ENCODE results near the gene U2SURP. TPM values are rescaled to one million over a fixed set of nuclear protein-coding genes. Genes with fewer than 3 reads are reported as not detected.

U2SURP gene
- total RNA-seq, 4 donors from 2014 or later: 36.7 to 180 (median 79.3) TPM

DNA sequence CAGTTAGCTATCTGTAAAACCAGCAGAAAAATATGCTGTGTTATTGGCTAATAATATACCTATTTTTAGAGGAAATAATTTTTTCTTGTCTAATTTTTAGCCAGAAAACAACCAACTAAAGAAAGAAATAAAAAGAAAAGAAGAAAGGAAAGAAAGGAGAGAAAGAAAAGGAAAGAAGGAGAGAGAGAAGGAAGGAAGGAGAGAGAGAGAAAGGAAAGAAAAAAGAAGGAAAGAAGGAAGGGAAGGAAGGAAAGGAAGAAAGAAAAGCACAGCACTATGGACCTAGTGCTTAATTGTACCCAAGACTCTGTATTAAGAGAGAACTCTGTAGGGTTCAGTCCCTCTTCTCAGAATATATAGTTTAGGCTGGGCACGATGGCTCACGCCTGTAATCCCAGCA is 34.6 kb upstream of the U2SURP start:
- H3K9me3 ChIP-seq: no peaks in the 10 kb centered on the region
- H3K4me1 ChIP-seq: peaks cover 0 to 10% (median 9%) of the 10 kb centered on the region in 4 donors
- H3K27ac ChIP-seq: no peak overlapping the region
- WGBS, 2 donors (ENCODE audit: low coverage in 1 of 2): 91% methylated on average over 2 of the region's 2 CpGs; no CpG with 5 or more reads in 1 of the 2 donors
- peaks cover 64% of the 10 kb centered on the region for H3K27me3 ChIP-seq
- DNase-seq: no peak
- in situ Hi-C loops (cut with MboI; ENCODE audit: low pct_ligation_motif_present in 1 of 4, low pct_unique_long_range_greater_than_20kb in 1 of 4, low sequenced_read_pairs in 3 of 4): no loop called here
- no peak for TF ChIP-seq POLR2A (IDR thresholded peaks at IDR 0.05)
- TF ChIP-seq EP300 (IDR thresholded peaks at IDR 0.05; ENCODE audit: low read depth): no peak
- TF ChIP-seq POLR2AphosphoS5 (IDR thresholded peaks at IDR 0.05): no peak
- TF ChIP-seq, protein P1, sequence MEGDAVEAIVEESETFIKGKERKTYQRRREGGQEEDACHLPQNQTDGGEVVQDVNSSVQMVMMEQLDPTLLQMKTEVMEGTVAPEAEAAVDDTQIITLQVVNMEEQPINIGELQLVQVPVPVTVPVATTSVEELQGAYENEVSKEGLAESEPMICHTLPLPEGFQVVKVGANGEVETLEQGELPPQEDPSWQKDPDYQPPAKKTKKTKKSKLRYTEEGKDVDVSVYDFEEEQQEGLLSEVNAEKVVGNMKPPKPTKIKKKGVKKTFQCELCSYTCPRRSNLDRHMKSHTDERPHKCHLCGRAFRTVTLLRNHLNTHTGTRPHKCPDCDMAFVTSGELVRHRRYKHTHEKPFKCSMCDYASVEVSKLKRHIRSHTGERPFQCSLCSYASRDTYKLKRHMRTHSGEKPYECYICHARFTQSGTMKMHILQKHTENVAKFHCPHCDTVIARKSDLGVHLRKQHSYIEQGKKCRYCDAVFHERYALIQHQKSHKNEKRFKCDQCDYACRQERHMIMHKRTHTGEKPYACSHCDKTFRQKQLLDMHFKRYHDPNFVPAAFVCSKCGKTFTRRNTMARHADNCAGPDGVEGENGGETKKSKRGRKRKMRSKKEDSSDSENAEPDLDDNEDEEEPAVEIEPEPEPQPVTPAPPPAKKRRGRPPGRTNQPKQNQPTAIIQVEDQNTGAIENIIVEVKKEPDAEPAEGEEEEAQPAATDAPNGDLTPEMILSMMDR (IDR thresholded peaks at IDR 0.05): no peak
- intact Hi-C loops (cut with DNase I; ENCODE audit: low total_unique reads): no loop called here
- no peak overlapping the region for H3K4me3 ChIP-seq
- H3K36me3 ChIP-seq: no peaks in the 10 kb centered on the region

DNA sequence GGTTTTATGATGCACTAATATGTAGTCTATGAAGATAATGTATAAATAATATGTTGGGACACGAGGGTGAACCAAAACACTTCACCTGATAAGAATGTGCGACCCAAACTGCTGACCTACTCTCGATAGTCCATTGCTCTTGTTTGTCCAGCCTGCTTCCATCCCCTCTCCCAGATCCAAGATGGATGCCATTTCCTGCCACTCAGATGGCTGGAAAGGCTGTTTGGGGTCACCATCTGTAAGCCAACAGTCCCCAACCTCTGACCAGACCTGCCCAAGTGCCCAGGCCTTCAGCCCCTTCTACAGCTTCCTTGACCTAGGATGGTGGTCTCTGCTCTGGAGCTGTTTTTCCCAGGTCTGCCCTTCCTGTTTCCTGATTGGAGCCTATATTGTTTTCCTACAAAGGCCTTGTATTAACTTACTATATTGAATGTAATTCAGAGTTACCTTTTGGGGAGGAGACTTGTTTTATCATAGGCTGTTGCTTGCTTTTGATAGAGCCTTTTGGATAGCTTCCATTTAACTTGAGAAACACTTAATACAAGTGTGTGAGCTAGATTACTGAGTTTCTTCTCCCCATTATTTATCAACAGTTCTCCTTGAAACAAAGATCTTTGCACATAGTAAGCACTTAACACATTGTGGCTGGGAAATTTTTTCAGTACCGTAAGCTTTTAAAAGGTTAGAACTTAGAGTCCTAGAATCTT is 32.9 kb upstream of the U2SURP start:
- 77 to 94% methylated on average over 1 to 4 of the region's 4 CpGs for WGBS, 2 donors (ENCODE audit: low coverage in 1 of 2)
- H3K27me3 ChIP-seq: peaks cover 50% of the 10 kb centered on the region
- no peak overlapping the region for H3K4me3 ChIP-seq
- no peak overlapping the region for H3K27ac ChIP-seq
- intact Hi-C loops (cut with DNase I; ENCODE audit: low total_unique reads): no loop called here
- no peak for DNase-seq
- H3K9me3 ChIP-seq: no peaks in the 10 kb centered on the region
- no peak for TF ChIP-seq POLR2AphosphoS5 (IDR thresholded peaks at IDR 0.05)
- TF ChIP-seq EP300 (IDR thresholded peaks at IDR 0.05; ENCODE audit: low read depth): no peak
- TF ChIP-seq, protein P1 (IDR thresholded peaks at IDR 0.05): no peak
- no peaks in the 10 kb centered on the region for H3K36me3 ChIP-seq
- H3K4me1 ChIP-seq: peaks cover 0 to 8% (median 6%) of the 10 kb centered on the region in 4 donors
- in situ Hi-C loops (cut with MboI; ENCODE audit: low pct_ligation_motif_present in 1 of 4, low pct_unique_long_range_greater_than_20kb in 1 of 4, low sequenced_read_pairs in 3 of 4): no loop called here

DNA sequence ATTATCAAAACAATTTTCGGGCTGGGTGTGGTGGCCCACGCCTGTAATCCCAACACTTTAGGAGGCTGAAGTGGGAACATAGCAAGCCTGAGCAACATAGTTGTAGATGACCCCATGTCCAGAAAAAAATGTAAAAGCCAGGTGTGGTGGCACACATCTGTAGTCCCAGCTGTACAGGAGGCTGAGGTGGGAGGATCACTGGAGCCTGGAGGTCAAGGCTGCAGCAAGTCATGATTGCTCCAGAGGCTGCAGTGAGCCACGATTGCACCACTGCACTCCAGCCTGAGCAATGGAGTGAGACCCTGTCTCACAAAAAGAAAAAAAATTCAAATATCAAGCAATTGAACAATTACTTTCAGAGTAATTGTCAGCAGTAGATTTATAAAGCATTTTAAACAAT is 29.9 kb upstream of the U2SURP start:
- Histone ChIP-seq H3K27ac (no peak overlapping the region), H3K36me3 (no peaks in the 10 kb centered on the region), H3K4me1 (no peaks in the 10 kb centered on the region), H3K4me3 (no peak overlapping the region), H3K9me3 (no peaks in the 10 kb centered on the region), H3K27me3 (peaks cover 21% of the 10 kb centered on the region)
- in situ Hi-C loops (cut with MboI; ENCODE audit: low pct_ligation_motif_present in 1 of 4, low pct_unique_long_range_greater_than_20kb in 1 of 4, low sequenced_read_pairs in 3 of 4): no loop called here
- no peak for DNase-seq
- intact Hi-C loops (cut with DNase I; ENCODE audit: low total_unique reads): no loop called here
- 81 to 92% methylated on average over 2 to 3 of the region's 3 CpGs for WGBS, 2 donors (ENCODE audit: low coverage in 1 of 2)
- TF ChIP-seq POLR2AphosphoS5 (IDR thresholded peaks at IDR 0.05) (no peak), EP300 (IDR thresholded peaks at IDR 0.05; ENCODE audit: low read depth) (no peak), POLR2A (IDR thresholded peaks at IDR 0.05) (no peak)
- TF ChIP-seq, protein P1 (IDR thresholded peaks at IDR 0.05): no peak

DNA sequence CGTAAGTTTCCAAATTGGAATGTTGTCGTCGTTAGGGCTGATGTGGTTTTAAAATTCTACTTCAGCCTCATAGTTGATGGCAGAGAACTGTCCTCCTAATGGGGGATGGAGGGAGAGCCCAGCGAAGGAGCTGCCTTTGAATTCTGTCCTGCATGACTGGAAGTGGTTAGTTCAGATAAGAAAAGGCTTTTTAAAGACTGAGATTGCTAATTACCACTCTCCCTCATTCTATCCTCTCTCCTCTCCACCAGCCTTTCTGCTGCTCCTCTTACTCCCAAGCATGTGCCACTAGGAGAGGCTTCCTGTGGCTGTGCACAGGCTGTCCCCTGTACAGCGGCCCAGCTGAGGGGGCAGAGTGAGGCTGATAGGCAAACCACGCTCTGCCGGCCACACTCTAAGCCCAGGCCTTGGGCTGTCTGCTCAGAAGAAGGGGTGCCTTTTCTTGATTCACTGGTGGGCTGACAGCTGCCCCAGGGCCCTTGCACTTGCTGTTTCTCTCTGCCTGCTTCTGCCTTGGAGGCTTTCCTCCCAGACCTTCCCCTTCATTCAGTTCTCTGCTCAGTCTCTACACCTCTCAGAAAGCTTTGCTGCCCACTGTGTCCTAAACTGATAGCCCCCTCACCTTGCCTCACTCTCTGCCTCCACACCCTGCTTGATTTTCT is 29.1 kb upstream of the U2SURP start:
- Histone ChIP-seq H3K36me3 (no peaks in the 10 kb centered on the region), H3K9me3 (no peaks in the 10 kb centered on the region), H3K27ac (no peak overlapping the region), H3K27me3 (peaks cover 16% of the 10 kb centered on the region), H3K4me3 (no peak overlapping the region), H3K4me1 (no peaks in the 10 kb centered on the region)
- in situ Hi-C loops (cut with MboI; ENCODE audit: low pct_ligation_motif_present in 1 of 4, low pct_unique_long_range_greater_than_20kb in 1 of 4, low sequenced_read_pairs in 3 of 4): no loop called here
- DNase-seq: no peak
- 81 to 84% methylated on average over 4 to 7 of the region's 7 CpGs for WGBS, 2 donors (ENCODE audit: low coverage in 1 of 2)
- intact Hi-C loops (cut with DNase I; ENCODE audit: low total_unique reads): no loop called here
- TF ChIP-seq POLR2A (IDR thresholded peaks at IDR 0.05) (no peak), POLR2AphosphoS5 (IDR thresholded peaks at IDR 0.05) (no peak), EP300 (IDR thresholded peaks at IDR 0.05; ENCODE audit: low read depth) (no peak)
- TF ChIP-seq, protein P1 (IDR thresholded peaks at IDR 0.05): no peak
